H9 (cell line): ENCODE measurements around the gene PYGO2. TPM values are rescaled to one million over a fixed set of nuclear protein-coding genes. Genes with fewer than 3 reads are reported as not detected.

ENCODE experiments used
- DNase-seq: peaks from one replicate; pipeline ENCODE4 v3.0.0-alpha.2; 2017
- H2AFZ ChIP-seq: one replicate; pipeline ENCODE4 v1.6.1; 2013; ENCODE audit warnings: mild to moderate bottlenecking, low read length, control low read depth, moderate library complexity
- H2AK5ac ChIP-seq: 2 replicates; pipeline ENCODE4 v1.6.1; 2013; ENCODE audit warnings: low read length, control low read depth, mixed read lengths; ENCODE audit not compliant: insufficient read length
- H2BK120ac ChIP-seq: one replicate; pipeline ENCODE4 v1.6.1; 2013; ENCODE audit warnings: low read depth, mild to moderate bottlenecking, low read length, control low read depth, inconsistent platforms; ENCODE audit not compliant: poor library complexity, severe bottlenecking
- H2BK12ac ChIP-seq: 2 replicates; pipeline ENCODE4 v1.6.1; 2013; ENCODE audit warnings: low read length, control low read depth, mixed read lengths, low read depth; ENCODE audit not compliant: insufficient read length
- H2BK15ac ChIP-seq: 2 replicates; pipeline ENCODE4 v1.6.1; 2013; ENCODE audit warnings: low read depth, low read length, control low read depth
- H2BK20ac ChIP-seq: one replicate; pipeline ENCODE4 v1.6.1; 2013; ENCODE audit warnings: low read depth, mild to moderate bottlenecking, low read length, control low read depth, inconsistent platforms; ENCODE audit not compliant: poor library complexity, severe bottlenecking
- H2BK5ac ChIP-seq: 2 replicates; pipeline ENCODE4 v1.6.1; 2013; ENCODE audit warnings: low read length, control low read depth, mixed read lengths; ENCODE audit not compliant: insufficient read length
- H3K14ac ChIP-seq: 2 replicates; pipeline ENCODE4 v1.6.1; 2013; ENCODE audit warnings: low read length, control low read depth; ENCODE audit not compliant: insufficient read depth
- H3K18ac ChIP-seq: 2 replicates; pipeline ENCODE4 v1.6.1; 2013; ENCODE audit warnings: low read depth, mild to moderate bottlenecking, mixed read lengths, low read length, control low read depth; ENCODE audit not compliant: insufficient read length
- H3K23ac ChIP-seq: 2 replicates; pipeline ENCODE4 v1.6.1; 2013; ENCODE audit warnings: low read length, control low read depth, mixed read lengths, low read depth; ENCODE audit not compliant: insufficient read length
- H3K23me2 ChIP-seq: 2 replicates; pipeline ENCODE4 v1.6.1; 2013; ENCODE audit warnings: low read depth, mild to moderate bottlenecking, mixed read lengths, low read length, control low read depth; ENCODE audit not compliant: insufficient read length, poor library complexity, severe bottlenecking
- H3K27ac ChIP-seq: 2 replicates; pipeline ENCODE4 v1.5.1; 2013; ENCODE audit warnings: low read length, control low read depth, mixed read lengths, low read depth; ENCODE audit not compliant: insufficient read length
- H3K27me3 ChIP-seq: 2 replicates; pipeline ENCODE4 v1.6.1; 2013; ENCODE audit warnings: low read length, control low read depth, inconsistent platforms; ENCODE audit not compliant: insufficient read depth
- H3K4ac ChIP-seq: 2 replicates; pipeline ENCODE4 v1.6.1; 2013; ENCODE audit warnings: low read depth, mild to moderate bottlenecking, control low read depth, inconsistent platforms, low read length, moderate library complexity
- H3K4me1 ChIP-seq: 2 replicates; pipeline ENCODE4 v1.6.1; 2013; ENCODE audit warnings: low read length, control low read depth, inconsistent platforms; ENCODE audit not compliant: insufficient read depth
- H3K4me2 ChIP-seq: 2 replicates; pipeline ENCODE4 v1.6.1; 2013; ENCODE audit warnings: low read length, control low read depth, mixed read lengths; ENCODE audit not compliant: insufficient read length, insufficient read depth
- H3K56ac ChIP-seq: 2 replicates; pipeline ENCODE4 v1.6.1; 2013; ENCODE audit warnings: low read depth, mild to moderate bottlenecking, mixed read lengths, low read length, control low read depth; ENCODE audit not compliant: insufficient read length
- H3K79me1 ChIP-seq: 2 replicates; pipeline ENCODE4 v1.6.1; 2013; ENCODE audit warnings: low read depth, mild to moderate bottlenecking, moderate library complexity, low read length, control low read depth, inconsistent platforms; ENCODE audit not compliant: insufficient read depth, poor library complexity, severe bottlenecking
- H3K79me2 ChIP-seq: 2 replicates; pipeline ENCODE4 v1.6.1; 2013; ENCODE audit warnings: low read length, control low read depth, inconsistent platforms; ENCODE audit not compliant: insufficient read depth
- H3K9ac ChIP-seq: 2 replicates; pipeline ENCODE4 v1.6.1; 2013; ENCODE audit warnings: low read length, control low read depth, mixed read lengths; ENCODE audit not compliant: insufficient read length; ENCODE audit errors: extremely low read depth
- H3K9me3 ChIP-seq: one replicate; pipeline ENCODE4 v1.6.1; 2013; ENCODE audit warnings: low read depth, low read length, inconsistent platforms; ENCODE audit not compliant: control insufficient read depth
- H3T11ph ChIP-seq: one replicate; pipeline ENCODE4 v1.6.1; 2013; ENCODE audit warnings: mild to moderate bottlenecking, low read length, control low read depth, inconsistent platforms
- H4K20me1 ChIP-seq: one replicate; pipeline ENCODE4 v1.6.1; 2013; ENCODE audit not compliant: control insufficient read depth, insufficient read length, insufficient read depth
- H4K5ac ChIP-seq: 2 replicates; pipeline ENCODE4 v1.6.1; 2013; ENCODE audit warnings: low read depth, mild to moderate bottlenecking, mixed read lengths, low read length, control low read depth; ENCODE audit not compliant: insufficient read length
- H4K8ac ChIP-seq: replicated peaks from 2 replicates; pipeline ENCODE4 v1.6.1; 2013; ENCODE audit warnings: low read length, control low read depth, mixed read lengths, low read depth; ENCODE audit not compliant: insufficient read length
- H4K91ac ChIP-seq: 2 replicates; pipeline ENCODE4 v1.6.1; 2013; ENCODE audit warnings: low read depth, mild to moderate bottlenecking, moderate library complexity, mixed read lengths, low read length, control low read depth; ENCODE audit not compliant: insufficient read length
- H3K27ac Mint-ChIP-seq, 3 experiments: 2 replicates in 2 of 3; 3 replicates in 1 of 3; pipeline ENCODE4 v1.8.0; 2020 to 2021; ENCODE audit warnings: mixed read lengths in 3 of 3, mild to moderate bottlenecking in 1 of 3, moderate library complexity in 1 of 3
- H3K27me3 Mint-ChIP-seq: 2 replicates; pipeline ENCODE4 v1.8.0; 2021; ENCODE audit warnings: low read depth, mild to moderate bottlenecking, moderate library complexity, mixed read lengths
- H3K36me3 Mint-ChIP-seq, 3 experiments: 2 replicates in 2 of 3; 3 replicates in 1 of 3; pipeline ENCODE4 v1.8.0; 2020 to 2021; ENCODE audit warnings: low read depth in 3 of 3, mixed read lengths in 3 of 3; ENCODE audit not compliant: insufficient read depth in 1 of 3
- H3K4me1 Mint-ChIP-seq, 2 experiments: 2 replicates each; pipeline ENCODE4 v1.8.0; 2020; ENCODE audit warnings: mixed read lengths in 2 of 2
- H3K4me3 Mint-ChIP-seq, 2 experiments: 2 replicates in 1 of 2; 3 replicates in 1 of 2; pipeline ENCODE4 v1.8.0; 2020 to 2021; ENCODE audit warnings: mild to moderate bottlenecking in 2 of 2, mixed read lengths in 2 of 2, moderate library complexity in 1 of 2
- H3K9me3 Mint-ChIP-seq, 2 experiments: 2 replicates in 1 of 2; 3 replicates in 1 of 2; pipeline ENCODE4 v1.8.0; 2020; ENCODE audit warnings: mild to moderate bottlenecking in 2 of 2, mixed read lengths in 2 of 2, moderate library complexity in 1 of 2
- WGBS: extraction: QIAGEN DNeasy Blood & Tissue Kit; methylation state at CpG from one replicate; pipeline ENCODE4 v1.1.7; 2013; ENCODE audit warnings: missing lambda C conversion rate, low lambda C conversion rate, mixed read lengths; ENCODE audit not compliant: insufficient read length; ENCODE audit errors: extremely low coverage; 5-methylcytosine and 5-hydroxymethylcytosine counted together
- total RNA-seq: library from RNA; stranded (reverse); gene quantifications from 2 replicates; pipeline ENCODE4 v1.2.1, GENCODE V29; 2021
- TF ChIP-seq, protein P1 (sequence below): fragments of 200-600 bp; sonication (generic); conservative IDR thresholded peaks from 3 replicates; pipeline ENCODE4 v1.8.0; 2021; ENCODE audit warnings: antibody characterized with exemption, mild to moderate bottlenecking

The PYGO2 gene
- total RNA-seq, 1 experiment from 2014 or later: 38.7 TPM

DNA sequence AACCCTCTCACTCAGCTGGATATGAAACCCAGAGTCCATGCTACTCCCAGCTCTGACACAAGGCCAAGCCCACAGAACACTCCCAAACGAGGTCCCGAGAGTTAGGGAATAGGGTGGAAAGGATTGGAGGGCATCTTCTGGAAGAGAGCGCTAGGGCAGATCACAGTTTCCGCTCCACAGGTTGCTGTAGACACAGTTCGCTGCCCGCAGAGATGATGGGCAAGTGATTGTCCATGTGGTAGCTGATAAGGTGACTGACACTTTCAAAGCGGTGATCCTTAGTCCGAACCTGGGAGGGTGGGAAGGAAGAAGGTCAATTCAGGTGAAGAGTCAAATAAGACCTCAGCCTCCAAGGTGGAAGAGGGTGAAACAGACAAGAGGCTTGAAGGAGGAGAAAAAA lies 2.1 kb upstream of the PYGO2 start:
- H4K20me1 ChIP-seq: peaks cover 2% of the 10 kb centered on the region
- no peak overlapping the region for H3K4me2 ChIP-seq
- H3K9me3 Mint-ChIP-seq: no peaks in the 10 kb centered on the region
- no peaks in the 10 kb centered on the region for H3K27me3 ChIP-seq
- H3K23ac ChIP-seq: no peak overlapping the region
- H2BK12ac ChIP-seq: no peak overlapping the region
- peaks cover 2% of the 10 kb centered on the region; the same call in 1 of the 2 replicates for H3K4me1 ChIP-seq
- H3K4ac ChIP-seq: no peak overlapping the region
- H2BK120ac ChIP-seq: no peak overlapping the region
- no CpG with 5 or more reads among the region's 8 CpGs for WGBS
- no peaks in the 10 kb centered on the region for H3K9me3 ChIP-seq
- no peak overlapping the region for H4K8ac ChIP-seq
- H2AFZ ChIP-seq: no peak overlapping the region
- H3K9ac ChIP-seq: no peak overlapping the region
- H2BK5ac ChIP-seq: no peak overlapping the region
- no peak overlapping the region for H2BK20ac ChIP-seq
- H3K4me1 Mint-ChIP-seq: peaks cover 32 to 37% of the 10 kb centered on the region in 2 experiments
- H3K18ac ChIP-seq: no peak overlapping the region
- no peak overlapping the region for H2AK5ac ChIP-seq
- H3T11ph ChIP-seq: no peak overlapping the region
- no peaks in the 10 kb centered on the region; the same call in 1 of the 2 replicates for H3K79me2 ChIP-seq
- no peak overlapping the region for H4K91ac ChIP-seq
- no peak overlapping the region for H3K14ac ChIP-seq
- peaks cover 44 to 80% (median 74%) of the 10 kb centered on the region in 3 experiments for H3K36me3 Mint-ChIP-seq
- H3K56ac ChIP-seq: no peak overlapping the region
- no peak for DNase-seq
- TF ChIP-seq, protein P1, sequence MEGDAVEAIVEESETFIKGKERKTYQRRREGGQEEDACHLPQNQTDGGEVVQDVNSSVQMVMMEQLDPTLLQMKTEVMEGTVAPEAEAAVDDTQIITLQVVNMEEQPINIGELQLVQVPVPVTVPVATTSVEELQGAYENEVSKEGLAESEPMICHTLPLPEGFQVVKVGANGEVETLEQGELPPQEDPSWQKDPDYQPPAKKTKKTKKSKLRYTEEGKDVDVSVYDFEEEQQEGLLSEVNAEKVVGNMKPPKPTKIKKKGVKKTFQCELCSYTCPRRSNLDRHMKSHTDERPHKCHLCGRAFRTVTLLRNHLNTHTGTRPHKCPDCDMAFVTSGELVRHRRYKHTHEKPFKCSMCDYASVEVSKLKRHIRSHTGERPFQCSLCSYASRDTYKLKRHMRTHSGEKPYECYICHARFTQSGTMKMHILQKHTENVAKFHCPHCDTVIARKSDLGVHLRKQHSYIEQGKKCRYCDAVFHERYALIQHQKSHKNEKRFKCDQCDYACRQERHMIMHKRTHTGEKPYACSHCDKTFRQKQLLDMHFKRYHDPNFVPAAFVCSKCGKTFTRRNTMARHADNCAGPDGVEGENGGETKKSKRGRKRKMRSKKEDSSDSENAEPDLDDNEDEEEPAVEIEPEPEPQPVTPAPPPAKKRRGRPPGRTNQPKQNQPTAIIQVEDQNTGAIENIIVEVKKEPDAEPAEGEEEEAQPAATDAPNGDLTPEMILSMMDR: no peak
- no peaks in the 10 kb centered on the region for H3K27me3 Mint-ChIP-seq
- no peak overlapping the region for H3K27ac ChIP-seq
- no peak overlapping the region for H2BK15ac ChIP-seq
- peak overlapping the region in 1 of 3 experiments; percentile 48; a peak in 2 of 7 replicates for H3K27ac Mint-ChIP-seq
- no peak overlapping the region for H3K4me3 Mint-ChIP-seq
- no peaks in the 10 kb centered on the region for H3K23me2 ChIP-seq
- no peak overlapping the region for H4K5ac ChIP-seq
- peaks cover 3% of the 10 kb centered on the region for H3K79me1 ChIP-seq
